Ishikawa (cell line): ENCODE results near the gene JMJD1C.

ENCODE experiments used
- CEBPB ChIP-seq: IDR thresholded peaks from 2 replicates; pipeline ENCODE4 v1.6.1; 2012
- CREB1 ChIP-seq: IDR thresholded peaks from 2 replicates; pipeline ENCODE4 v1.6.1; 2012; ENCODE audit warnings: low read depth
- EGR1 ChIP-seq: IDR thresholded peaks from 2 replicates; pipeline ENCODE4 v1.6.1; 2012
- EP300 ChIP-seq: IDR thresholded peaks from 2 replicates; pipeline ENCODE4 v1.6.1; 2012; ENCODE audit warnings: borderline replicate concordance
- FOXM1 ChIP-seq: IDR thresholded peaks from 2 replicates; pipeline ENCODE4 v1.6.1; 2012; ENCODE audit warnings: low read depth, borderline replicate concordance
- MAX ChIP-seq: IDR thresholded peaks from 2 replicates; pipeline ENCODE4 v1.6.1; 2012
- NFIC ChIP-seq: IDR thresholded peaks from 2 replicates; pipeline ENCODE4 v1.6.1; 2012
- RAD21 ChIP-seq: IDR thresholded peaks from 2 replicates; pipeline ENCODE4 v1.6.1; 2012; ENCODE audit warnings: low read depth
- REST ChIP-seq: IDR thresholded peaks from 2 replicates; pipeline ENCODE4 v1.6.1; 2012; ENCODE audit warnings: low read depth, mild to moderate bottlenecking
- TAF1 ChIP-seq: IDR thresholded peaks from 2 replicates; pipeline ENCODE4 v1.6.1; 2012; ENCODE audit warnings: low read depth, mild to moderate bottlenecking
- TCF12 ChIP-seq: IDR thresholded peaks from 2 replicates; pipeline ENCODE4 v1.6.1; 2012; ENCODE audit warnings: low read depth
- TEAD4 ChIP-seq: IDR thresholded peaks from 2 replicates; pipeline ENCODE4 v1.6.1; 2012
- USF1 ChIP-seq: IDR thresholded peaks from 2 replicates; pipeline ENCODE4 v1.6.1; 2012
- YY1 ChIP-seq: IDR thresholded peaks from 2 replicates; pipeline ENCODE4 v1.6.1; 2012; ENCODE audit warnings: low read depth
- ZBTB7A ChIP-seq: IDR thresholded peaks from 2 replicates; pipeline ENCODE4 v1.6.1; 2012; ENCODE audit warnings: low read depth

Gene JMJD1C

GRCh38 chr10:63414481-63415260 is 51.1 kb downstream of the JMJD1C start:
- TF ChIP-seq NFIC (no peak), REST (no peak), ZBTB7A (no peak), TAF1 (no peak), USF1 (no peak), TEAD4 (no peak), EGR1 (no peak), YY1 (no peak), MAX (no peak), EP300 (no peak), FOXM1 (no peak), CREB1 (no peak), CEBPB (no peak), TCF12 (no peak), RAD21 (no peak)

- no peak for TF ChIP-seq MAX
- TF ChIP-seq ZBTB7A: no peak
- no peak for TF ChIP-seq NFIC
- TF ChIP-seq CEBPB: no peak
- no peak for TF ChIP-seq REST
- no peak for TF ChIP-seq YY1
- no peak for TF ChIP-seq EGR1
Measured at GRCh38 chr10:63413429-63413828, 52.3 kb downstream of the JMJD1C start.

GRCh38 chr10:63412304-63412703 is 53.5 kb downstream of the JMJD1C start:
- TF ChIP-seq RAD21: no peak
- TF ChIP-seq ZBTB7A: no peak
- TF ChIP-seq REST: no peak
- TF ChIP-seq YY1: no peak
- TF ChIP-seq TCF12: no peak

- TF ChIP-seq CREB1 (no peak), ZBTB7A (no peak)
Measured at GRCh38 chr10:63410633-63411032, 55.1 kb downstream of the JMJD1C start.

- TF ChIP-seq MAX: no peak
- no peak for TF ChIP-seq CREB1
- TF ChIP-seq ZBTB7A: no peak
- no peak for TF ChIP-seq RAD21
- TF ChIP-seq YY1: no peak
- no peak for TF ChIP-seq REST
- TF ChIP-seq USF1: no peak
- no peak for TF ChIP-seq TAF1
- TF ChIP-seq EGR1: no peak
- no peak for TF ChIP-seq TEAD4
- TF ChIP-seq EP300: no peak
- no peak for TF ChIP-seq CEBPB
- no peak for TF ChIP-seq FOXM1
- no peak for TF ChIP-seq TCF12
- TF ChIP-seq NFIC: no peak
Measured at GRCh38 chr10:63409465-63410027, 56.2 kb downstream of the JMJD1C start.
